Activated CD8-positive, alpha-beta memory T cell treated with anti-CD3 and anti-CD28 coated beads for 4 hours (primary cell): ENCODE measurements around the gene CD300LG.

Experiments
- DNase-seq, 2 donors: peaks; one replicate each; pipeline ENCODE4 v3.0.0-alpha.2; 2020; ENCODE audit warnings: low read depth in 2 of 2

The CD300LG gene

DNA sequence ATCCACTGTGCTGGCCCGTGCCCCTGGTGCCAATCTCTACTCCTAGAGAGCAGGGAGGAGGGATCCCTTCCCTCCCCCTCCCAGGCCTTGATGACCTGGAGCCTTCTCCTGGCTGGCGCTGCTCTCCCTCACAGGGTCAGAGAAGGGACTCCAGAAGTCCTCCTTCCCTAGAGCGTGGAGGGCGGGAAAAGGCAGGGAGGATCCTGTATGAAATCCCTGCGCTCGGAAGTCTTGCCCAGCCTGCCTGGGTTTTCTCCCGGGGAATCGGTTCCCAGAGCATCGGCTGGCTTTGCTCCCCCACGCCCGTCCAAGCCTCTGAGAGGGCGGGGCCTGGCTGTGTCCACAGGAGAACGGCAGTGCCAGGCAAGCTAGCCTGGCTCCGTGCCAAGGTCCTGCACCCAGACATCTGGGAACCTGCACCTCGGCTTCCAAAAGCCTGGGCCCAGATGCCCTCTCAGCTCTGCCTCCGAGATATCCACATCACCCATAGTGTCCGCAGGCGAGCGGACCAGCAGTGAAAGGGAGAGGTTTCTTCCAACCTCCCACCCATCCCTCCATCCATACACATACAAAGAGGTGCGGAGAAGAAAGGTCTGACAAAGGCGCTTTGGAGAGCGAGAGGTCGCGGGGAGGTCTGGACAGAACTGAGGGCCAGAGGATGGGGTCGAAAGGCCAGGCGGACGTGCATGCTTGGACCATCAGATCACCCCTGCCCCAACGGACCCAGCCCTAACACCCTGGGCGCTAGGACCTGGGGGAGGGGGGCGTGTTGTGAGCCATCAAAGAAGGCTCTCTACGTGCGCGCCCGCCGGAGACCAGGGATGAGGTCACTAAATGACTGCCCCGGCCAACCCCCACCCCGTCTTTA, 59.2 kb downstream of the CD300LG start:
- DNase-seq: no peak

DNA sequence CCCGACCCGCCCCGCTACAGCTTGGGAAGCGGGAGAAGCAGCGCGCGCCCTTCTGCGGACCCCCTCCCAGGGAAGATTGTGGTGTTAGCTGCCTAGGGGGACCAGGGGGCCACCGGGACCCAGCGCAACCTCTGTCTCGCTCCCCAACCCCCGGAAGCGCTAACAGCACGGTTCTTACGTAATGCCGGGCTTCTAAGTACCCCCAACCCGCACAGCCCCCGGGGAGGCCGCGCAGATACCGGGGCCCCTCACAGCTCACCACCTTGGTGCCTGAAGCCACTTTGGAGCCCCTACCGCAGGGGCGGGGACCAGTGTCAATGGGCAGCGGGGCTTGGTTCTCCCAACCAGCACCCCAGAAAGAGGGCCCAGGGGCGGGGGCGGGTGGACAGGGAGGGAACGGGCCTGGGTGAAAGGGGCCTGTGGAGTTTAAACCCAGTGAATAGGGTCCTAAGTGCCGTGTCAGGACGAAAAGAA, 60.0 kb downstream of the CD300LG start:
- no peak for DNase-seq

DNA sequence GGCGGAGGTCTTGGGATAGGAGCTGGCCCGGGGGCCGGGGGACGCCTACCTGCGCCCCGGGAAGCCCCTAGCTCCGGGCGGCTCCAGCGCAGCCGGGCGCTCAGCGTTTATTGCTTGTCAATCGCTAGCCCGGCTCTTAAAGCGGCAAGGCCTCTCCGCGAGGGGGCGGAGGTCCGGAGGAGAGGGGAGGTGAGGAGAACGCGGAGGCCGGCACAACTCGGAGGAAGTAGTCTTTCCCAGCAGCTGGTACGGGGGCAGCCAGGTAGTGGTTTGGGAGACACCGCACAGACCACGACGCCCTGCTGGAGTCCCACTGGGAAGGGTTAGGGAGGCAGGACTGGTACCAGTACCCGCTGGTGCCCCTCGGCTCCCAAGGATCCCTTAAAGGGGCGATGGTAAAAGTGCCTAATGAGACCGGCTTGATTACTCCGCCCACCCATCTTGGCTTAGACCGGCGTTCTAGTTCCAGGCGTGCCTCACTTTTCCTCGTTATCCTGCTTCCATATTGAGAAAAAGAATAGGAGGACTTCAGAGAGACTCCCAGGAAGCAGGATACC, 60.5 kb downstream of the CD300LG start, which contains the start of gene MPP2:
MPP2 (minus strand) TSS at position 112 of the 557 bp plus-strand sequence. CDS start 3,076 bp downstream, outside the sequence.
- DNase-seq: no peak

DNA sequence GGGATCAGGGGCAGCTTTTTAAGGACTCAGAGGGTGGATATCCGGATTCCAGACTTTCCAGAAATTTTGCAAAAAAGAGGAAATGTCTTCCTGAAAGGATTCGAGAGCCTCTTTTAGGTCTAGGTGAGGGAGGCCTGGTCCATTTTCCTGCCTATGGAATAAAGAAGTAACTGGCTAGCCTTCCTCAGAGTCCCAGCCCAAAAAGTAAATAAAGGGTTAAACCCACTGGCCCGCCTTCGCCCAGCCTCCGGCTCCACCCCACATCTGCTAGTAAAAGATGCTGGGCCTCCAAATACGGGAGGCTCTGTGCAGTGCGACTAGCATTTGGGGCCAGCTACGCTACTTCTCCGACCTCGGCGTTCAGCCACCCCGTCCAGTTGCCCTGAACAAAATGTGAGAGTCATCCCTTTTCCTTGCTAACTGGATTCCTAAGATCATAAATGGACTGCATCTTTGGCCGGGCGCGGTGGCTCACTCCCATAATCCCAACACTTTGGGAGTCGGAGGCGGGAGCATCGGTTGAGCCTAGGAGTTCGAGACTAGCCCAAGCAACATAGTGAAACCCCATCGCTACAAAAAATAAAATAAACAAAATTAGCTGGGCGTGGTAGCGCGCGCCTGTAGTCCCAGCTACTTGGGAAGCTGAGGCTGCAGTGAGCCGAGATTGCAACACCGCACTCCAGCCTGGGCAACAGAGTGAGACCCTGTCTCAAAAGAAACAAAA, 61.2 kb downstream of the CD300LG start:
- no peak for DNase-seq

DNA sequence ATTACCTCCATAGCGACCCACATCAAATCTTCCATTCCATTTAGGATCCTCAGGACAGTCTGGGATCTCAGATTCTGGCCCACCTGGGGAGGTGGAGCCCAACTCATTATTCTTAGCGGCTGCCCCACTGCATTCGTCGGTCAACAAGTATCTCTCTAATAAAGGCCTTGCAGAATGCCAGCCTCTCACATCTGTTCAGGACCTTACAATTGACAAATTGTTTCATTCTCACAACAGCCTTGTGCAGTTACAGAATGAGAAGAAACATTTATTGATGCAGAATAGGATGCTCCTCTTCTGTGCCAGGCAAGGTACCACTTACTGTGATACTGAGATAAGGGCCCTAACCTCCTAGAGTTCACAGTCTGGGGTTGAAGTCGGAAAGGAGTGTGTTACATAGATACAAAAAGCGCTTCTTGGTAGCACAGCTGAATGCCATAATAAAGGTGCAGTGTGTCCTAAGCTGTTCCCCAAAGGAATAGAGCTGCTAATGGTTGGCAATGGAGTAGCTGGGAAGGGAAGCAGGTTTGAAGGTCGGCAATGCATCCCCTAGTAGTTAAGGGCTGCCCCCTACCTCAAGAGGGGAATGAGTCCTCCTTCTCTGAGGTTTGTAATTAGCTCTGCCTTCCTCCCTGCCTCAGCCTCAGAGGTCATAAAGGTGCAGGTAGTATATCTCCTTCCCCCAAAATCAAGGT, 62.7 kb downstream of the CD300LG start:
- no peak for DNase-seq

DNA sequence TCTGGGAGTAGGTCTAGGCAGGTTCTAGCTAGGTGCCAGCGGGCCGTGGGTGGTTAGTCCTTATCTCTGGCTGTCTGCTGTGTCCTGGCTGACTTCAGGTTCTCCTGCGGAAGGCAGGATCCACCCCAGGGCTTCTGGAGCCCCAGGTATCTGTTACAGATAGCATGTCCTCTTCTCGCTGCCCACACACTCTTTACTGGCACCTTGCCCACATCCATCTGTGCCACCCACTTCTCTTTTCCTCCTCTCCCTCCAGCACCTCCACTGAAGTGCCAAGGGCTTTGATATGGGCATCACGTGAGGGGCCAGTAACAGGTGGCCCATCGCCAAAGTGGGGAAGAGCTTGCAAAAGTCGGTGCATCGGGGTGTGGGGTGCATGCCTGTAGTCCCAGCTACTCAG, 64.9 kb downstream of the CD300LG start:
- DNase-seq: no peak

DNA sequence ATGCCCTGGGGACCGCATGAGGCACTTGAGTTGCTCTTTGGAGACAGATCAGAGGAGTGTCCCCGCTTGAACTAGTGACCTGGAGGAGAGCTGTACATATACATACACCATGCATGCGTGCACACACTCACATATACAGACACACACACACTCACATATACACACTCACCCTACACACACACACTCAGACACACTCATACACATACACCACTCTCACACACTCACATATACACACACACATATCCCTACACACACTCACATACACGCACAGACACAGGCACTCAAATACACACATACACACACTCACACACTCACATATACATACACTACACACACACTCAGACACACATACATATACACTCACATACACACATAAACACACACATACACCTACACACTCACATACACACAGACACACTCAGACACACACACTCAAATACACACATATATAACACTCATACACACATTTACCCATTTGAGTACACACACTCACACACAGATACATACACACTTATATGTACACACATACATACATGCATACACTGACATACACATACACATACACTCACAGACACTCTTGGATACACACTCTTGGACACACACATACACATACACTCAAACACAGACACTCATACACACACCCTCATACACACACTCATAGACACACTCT, 65.8 kb downstream of the CD300LG start:
- no peak for DNase-seq
